ENCODE data around the gene ADSS1.

ADSS1 gene

DNA sequence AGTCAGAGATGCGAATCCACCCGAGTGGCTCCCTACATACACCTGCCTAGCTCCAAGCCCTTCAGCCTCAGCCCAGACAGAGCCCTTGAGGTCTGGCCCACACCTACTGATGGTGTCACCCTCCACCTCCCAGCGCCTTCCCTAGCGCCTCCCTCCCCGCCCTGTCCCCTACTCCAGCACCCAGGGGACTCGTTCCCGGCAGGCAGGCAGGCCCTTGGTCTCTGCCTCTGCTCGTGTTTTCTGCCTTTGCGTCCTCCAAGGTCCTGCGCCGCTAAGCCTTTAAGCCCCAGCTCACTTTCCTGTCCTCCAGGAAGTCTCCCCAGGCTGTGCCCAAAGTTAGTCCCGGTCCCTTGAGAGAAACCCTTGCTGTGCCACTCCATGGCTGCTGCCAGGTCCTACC is 21.9 kb upstream of the ADSS1 start:
- no peak overlapping the region for H3K27ac ChIP-seq (ENCODE audit: low read depth, low read length)

DNA sequence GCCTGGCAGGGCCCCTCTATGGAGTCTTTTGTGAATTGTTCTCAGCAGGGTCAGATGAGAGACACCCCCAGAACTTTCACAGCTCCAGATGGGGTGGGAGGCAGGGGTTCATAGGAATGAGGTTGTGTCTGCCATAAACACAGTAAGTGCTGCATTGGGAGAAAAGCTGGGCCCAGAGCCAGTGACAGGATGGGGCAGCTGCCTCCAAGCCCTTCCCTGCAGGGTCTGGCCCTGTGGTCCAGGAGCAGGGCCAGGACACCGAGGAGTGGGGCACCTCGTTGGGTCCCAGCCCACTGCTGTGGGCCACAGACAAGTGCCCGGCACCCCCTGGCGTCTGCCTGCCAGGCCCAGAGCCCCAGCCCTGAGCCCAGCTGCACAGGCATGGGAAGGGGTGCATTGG is 21.4 kb upstream of the ADSS1 start:
- no peak overlapping the region for H3K4me2 ChIP-seq (ENCODE audit: low read length)
- H3F3A ChIP-seq (ENCODE audit: control insufficient read depth, insufficient read depth), result no peaks in the 10 kb centered on the region
- H3K79me2 ChIP-seq (ENCODE audit: control insufficient read depth, low read length), result no peaks in the 10 kb centered on the region
- no peaks in the 10 kb centered on the region for H3K27me3 ChIP-seq (ENCODE audit: control insufficient read depth, low read length)
- H3K4me1 ChIP-seq (ENCODE audit: control insufficient read depth, low read length), result no peaks in the 10 kb centered on the region
- no peak overlapping the region for H3K27ac ChIP-seq (ENCODE audit: low read depth, low read length)
- no peaks in the 10 kb centered on the region for H3K9me2 ChIP-seq (replicated peaks; ENCODE audit: control insufficient read depth, low read length)
- no peaks in the 10 kb centered on the region for H3K9me3 ChIP-seq (ENCODE audit: control insufficient read depth, insufficient read depth, low read length)
- TF ChIP-seq EZH2phosphoT487 (IDR thresholded peaks at IDR 0.05; ENCODE audit: borderline replicate concordance, low read length) (no peak), CTCF (IDR thresholded peaks at IDR 0.05; ENCODE audit: low read depth, low read length, poor library complexity, severe bottlenecking) (no peak)
- H3K4me3 ChIP-seq (ENCODE audit: low read length), result no peak overlapping the region
- H3K36me3 ChIP-seq (ENCODE audit: control insufficient read depth, low read length), result peaks cover 18% of the 10 kb centered on the region
- H4K20me1 ChIP-seq (ENCODE audit: control insufficient read depth, insufficient read depth, low read depth, low read length), result no peaks in the 10 kb centered on the region

More for the DNA sequence above, 21.9 kb upstream of the ADSS1 start:
- no peaks in the 10 kb centered on the region for H3K9me3 ChIP-seq (ENCODE audit: control insufficient read depth, insufficient read depth, low read length)
- H3K4me2 ChIP-seq (ENCODE audit: low read length), result no peak overlapping the region
- H4K20me1 ChIP-seq (ENCODE audit: control insufficient read depth, insufficient read depth, low read depth, low read length), result no peaks in the 10 kb centered on the region
- no peaks in the 10 kb centered on the region for H3F3A ChIP-seq (ENCODE audit: control insufficient read depth, insufficient read depth)
- H3K79me2 ChIP-seq (ENCODE audit: control insufficient read depth, low read length), result no peaks in the 10 kb centered on the region
- H3K4me1 ChIP-seq (ENCODE audit: control insufficient read depth, low read length), result no peaks in the 10 kb centered on the region
- no peaks in the 10 kb centered on the region for H3K9me2 ChIP-seq (replicated peaks; ENCODE audit: control insufficient read depth, low read length)
- no peaks in the 10 kb centered on the region for H3K27me3 ChIP-seq (ENCODE audit: control insufficient read depth, low read length)
- TF ChIP-seq EZH2phosphoT487 (IDR thresholded peaks at IDR 0.05; ENCODE audit: borderline replicate concordance, low read length) (no peak), CTCF (IDR thresholded peaks at IDR 0.05; ENCODE audit: low read depth, low read length, poor library complexity, severe bottlenecking) (no peak)
- no peak overlapping the region for H3K4me3 ChIP-seq (ENCODE audit: low read length)
- peaks cover 18% of the 10 kb centered on the region for H3K36me3 ChIP-seq (ENCODE audit: control insufficient read depth, low read length)

- no peaks in the 10 kb centered on the region for H3K9me3 ChIP-seq (ENCODE audit: control insufficient read depth, insufficient read depth, low read length)
These were observed 20.8 kb upstream of the ADSS1 start for GRCh38 chr14:104703269-104703668.

More at GRCh38 chr14:104703269-104703668, 20.8 kb upstream of the ADSS1 start:
- H3K79me2 ChIP-seq (ENCODE audit: control insufficient read depth, low read length), result no peaks in the 10 kb centered on the region
- H3K4me3 ChIP-seq (ENCODE audit: low read length), result no peak overlapping the region
- H3K4me2 ChIP-seq (ENCODE audit: low read length), result no peak overlapping the region
- peaks cover 18% of the 10 kb centered on the region for H3K36me3 ChIP-seq (ENCODE audit: control insufficient read depth, low read length)
- no peak for TF ChIP-seq CTCF (IDR thresholded peaks at IDR 0.05; ENCODE audit: low read depth, low read length, poor library complexity, severe bottlenecking)
- no peak for TF ChIP-seq EZH2phosphoT487 (IDR thresholded peaks at IDR 0.05; ENCODE audit: borderline replicate concordance, low read length)
- H3F3A ChIP-seq (ENCODE audit: control insufficient read depth, insufficient read depth), result no peaks in the 10 kb centered on the region
- no peaks in the 10 kb centered on the region for H3K4me1 ChIP-seq (ENCODE audit: control insufficient read depth, low read length)
- H3K9me2 ChIP-seq (replicated peaks; ENCODE audit: control insufficient read depth, low read length), result no peaks in the 10 kb centered on the region
- H4K20me1 ChIP-seq (ENCODE audit: control insufficient read depth, insufficient read depth, low read depth, low read length), result no peaks in the 10 kb centered on the region
- no peak overlapping the region for H3K27ac ChIP-seq (ENCODE audit: low read depth, low read length)
- no peaks in the 10 kb centered on the region for H3K27me3 ChIP-seq (ENCODE audit: control insufficient read depth, low read length)
